HFF-Myc (cell line): ENCODE results near the gene WBP1.

Source experiments
- DNase-seq: peaks from one replicate; pipeline ENCODE4 v3.0.0-alpha.2; 2011; ENCODE audit warnings: low read depth; ENCODE audit errors: extremely low read depth
- H3K4me3 ChIP-seq: replicated peaks from 2 replicates; pipeline ENCODE4 v1.5.1; 2011; ENCODE audit warnings: low read depth, mild to moderate bottlenecking, control low read depth, low read length
- CTCF ChIP-seq: IDR thresholded peaks from 2 replicates; pipeline ENCODE4 v1.5.1; 2012; ENCODE audit warnings: mild to moderate bottlenecking, low read depth, low read length, control low read depth; ENCODE audit errors: missing control alignments

WBP1 gene

GRCh38 chr2:74507926-74508520 is 49.8 kb downstream of the WBP1 start:
- peak; percentile 49 for DNase-seq
- no peak for TF ChIP-seq CTCF
- H3K4me3 ChIP-seq = peak overlapping the region; percentile 73

- H3K4me3 ChIP-seq = no peak overlapping the region
- DNase-seq = no peak
- no peak for TF ChIP-seq CTCF
Observed at GRCh38 chr2:74510272-74510671, 52.0 kb downstream of the WBP1 start.
